ENCODE measurements around the gene HNRNPUL2.
"Not testable (repeated sequence)": the region's sequence is repeated elsewhere in the genome, so short reads cannot be mapped to it uniquely, and the experiment has no call there.

Gene HNRNPUL2

GRCh38 chr11:62677156-62677555, 50.1 kb downstream of the HNRNPUL2 start:
- DNase-seq (ENCODE audit: low read depth) = no peak
- no peak for TF ChIP-seq CTCF (IDR thresholded peaks at IDR 0.05; ENCODE audit: low read depth, low read length, missing control alignments)
- in situ Hi-C loops (cut with HindIII; ENCODE audit: low sequenced_read_pairs) = no loop called here
- no peak overlapping the region for H3K4me3 ChIP-seq (ENCODE audit: low read depth, low read length)

GRCh38 chr11:62676698-62677097, 50.6 kb downstream of the HNRNPUL2 start:
- H3K4me3 ChIP-seq (ENCODE audit: low read depth, low read length) = no peak overlapping the region
- in situ Hi-C loops (cut with HindIII; ENCODE audit: low sequenced_read_pairs) = no loop called here
- TF ChIP-seq CTCF (IDR thresholded peaks at IDR 0.05; ENCODE audit: low read depth, low read length, missing control alignments) = peak; percentile 3
- no peak for DNase-seq (ENCODE audit: low read depth)

- in situ Hi-C loops (cut with HindIII; ENCODE audit: low sequenced_read_pairs); DNase-seq (ENCODE audit: low read depth); H3K4me3 ChIP-seq (ENCODE audit: low read depth, low read length): not testable (repeated sequence)
Observed at GRCh38 chr11:62675415-62675814, 51.8 kb downstream of the HNRNPUL2 start.

GRCh38 chr11:62673196-62673525, 54.1 kb downstream of the HNRNPUL2 start:
- no peak overlapping the region for H3K4me3 ChIP-seq (ENCODE audit: low read depth, low read length)
- in situ Hi-C loops (cut with HindIII; ENCODE audit: low sequenced_read_pairs) = no loop called here
- no peak for DNase-seq (ENCODE audit: low read depth)
- no peak for TF ChIP-seq CTCF (IDR thresholded peaks at IDR 0.05; ENCODE audit: low read depth, low read length, missing control alignments)

- no peak for DNase-seq (ENCODE audit: low read depth)
- in situ Hi-C loops (cut with HindIII; ENCODE audit: low sequenced_read_pairs) = no loop called here
- H3K4me3 ChIP-seq (ENCODE audit: low read depth, low read length) = peak within 1 kb of the TSS; percentile 78
- no peak for TF ChIP-seq CTCF (IDR thresholded peaks at IDR 0.05; ENCODE audit: low read depth, low read length, missing control alignments)
Observed at GRCh38 chr11:62671608-62672389, 55.5 kb downstream of the HNRNPUL2 start, which contains the start of the genes LBHD1 and UQCC3. Gene LBHD1 (minus strand): TSS chr11:62672267. CDS start chr11:62670031, 2,236 bp downstream. Gene UQCC3 (plus strand): TSS chr11:62671673. CDS start chr11:62671746, 73 bp downstream.

- no peak for TF ChIP-seq CTCF (IDR thresholded peaks at IDR 0.05; ENCODE audit: low read depth, low read length, missing control alignments)
- peak overlapping the region; percentile 78 for H3K4me3 ChIP-seq (ENCODE audit: low read depth, low read length)
- in situ Hi-C loops (cut with HindIII; ENCODE audit: low sequenced_read_pairs) = no loop called here
- DNase-seq (ENCODE audit: low read depth) = no peak
Observed at GRCh38 chr11:62671236-62671607, 56.0 kb downstream of the HNRNPUL2 start.

- DNase-seq (ENCODE audit: low read depth) = no peak
- no peak overlapping the region for H3K4me3 ChIP-seq (ENCODE audit: low read depth, low read length)
- TF ChIP-seq CTCF (IDR thresholded peaks at IDR 0.05; ENCODE audit: low read depth, low read length, missing control alignments) = no peak
- in situ Hi-C loops (cut with HindIII; ENCODE audit: low sequenced_read_pairs) = no loop called here
Observed at GRCh38 chr11:62669420-62670161, 57.7 kb downstream of the HNRNPUL2 start.
